NAMALWA (cell line): ENCODE data around the gene OR7C1.
"Not testable (repeated sequence)": the region's sequence is repeated elsewhere in the genome, so short reads cannot be mapped to it uniquely, and the experiment has no call there.

ENCODE experiments used
- DNase-seq: peaks from one replicate; pipeline ENCODE4 v3.0.0-alpha.2; 2015; ENCODE audit warnings: low spot score

The OR7C1 gene

DNA sequence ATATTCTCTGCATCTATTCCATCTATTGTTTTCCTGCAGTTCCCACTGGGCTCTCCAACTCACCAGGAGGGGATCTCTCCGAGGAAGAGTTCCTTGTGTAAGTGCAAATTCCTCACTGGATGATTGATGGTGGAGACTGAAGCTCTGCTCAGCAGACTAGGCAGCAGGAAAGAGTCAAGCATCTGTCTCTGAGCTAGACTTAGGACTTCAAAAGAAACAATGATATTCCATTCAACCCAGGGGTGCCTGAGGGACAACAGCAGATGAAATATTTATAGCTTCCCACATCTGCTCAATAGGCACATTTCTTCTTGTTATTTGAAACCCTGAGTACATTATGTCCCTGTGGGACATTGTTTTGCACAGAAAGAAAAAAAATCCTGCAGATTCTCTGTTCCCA, at the start of gene OR7C1, which contains the start of gene OR7A5:
OR7C1 (minus strand) TSS at position 175 of the 400 bp plus-strand sequence. CDS start 35,049 bp downstream, outside the sequence.
OR7A5 (minus strand) TSS at position 175 of the 400 bp plus-strand sequence. CDS start 6,944 bp downstream, outside the sequence.
- no peak for DNase-seq

DNA sequence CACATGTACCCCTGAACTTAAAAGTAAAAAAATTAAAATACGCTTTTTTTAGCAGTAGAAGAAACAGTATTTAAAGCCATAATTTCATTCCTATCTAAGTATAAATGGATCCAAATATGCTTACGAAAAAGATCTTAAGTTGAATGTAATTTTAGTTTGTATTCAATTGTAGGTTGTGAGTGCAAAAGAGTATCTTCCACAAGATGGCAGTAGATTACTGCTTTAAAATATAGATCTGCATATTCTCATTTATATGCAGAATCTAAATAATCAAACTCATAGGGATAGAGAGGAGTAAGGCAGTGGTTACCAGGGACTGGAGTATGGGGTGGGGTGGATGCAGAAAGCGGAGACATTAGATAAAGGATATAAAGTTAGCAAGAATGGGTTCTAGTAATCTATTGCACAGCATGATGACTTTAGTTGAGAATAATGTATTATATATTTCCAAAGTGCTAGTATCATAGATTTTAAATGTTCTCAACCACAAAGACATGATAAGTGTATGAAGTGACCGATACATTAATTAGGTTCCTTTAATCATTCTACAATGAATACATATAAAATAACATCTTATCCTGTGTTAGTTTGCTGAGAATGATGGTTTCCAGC, 36.7 kb upstream of the OR7C1 start:
- DNase-seq = peak; percentile 36

DNA sequence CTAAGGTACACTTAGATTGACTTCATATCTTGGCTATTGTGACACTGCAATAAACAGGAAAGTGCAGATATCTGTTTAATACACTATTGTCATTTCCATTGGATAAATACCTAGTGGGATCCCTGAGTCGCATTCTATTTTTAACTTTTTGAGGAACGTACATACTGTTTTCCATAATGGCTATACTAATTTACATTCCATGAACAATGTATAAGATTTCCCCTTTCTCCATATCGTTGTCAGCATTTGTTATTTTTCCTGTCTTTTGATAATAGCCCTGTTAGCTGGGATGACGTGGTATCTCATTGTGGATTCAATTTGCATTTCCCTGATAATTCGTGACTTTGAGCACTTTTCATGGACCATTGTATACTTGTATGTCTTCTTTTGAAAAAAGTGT, 33.5 kb upstream of the OR7C1 start:
- no peak for DNase-seq

DNA sequence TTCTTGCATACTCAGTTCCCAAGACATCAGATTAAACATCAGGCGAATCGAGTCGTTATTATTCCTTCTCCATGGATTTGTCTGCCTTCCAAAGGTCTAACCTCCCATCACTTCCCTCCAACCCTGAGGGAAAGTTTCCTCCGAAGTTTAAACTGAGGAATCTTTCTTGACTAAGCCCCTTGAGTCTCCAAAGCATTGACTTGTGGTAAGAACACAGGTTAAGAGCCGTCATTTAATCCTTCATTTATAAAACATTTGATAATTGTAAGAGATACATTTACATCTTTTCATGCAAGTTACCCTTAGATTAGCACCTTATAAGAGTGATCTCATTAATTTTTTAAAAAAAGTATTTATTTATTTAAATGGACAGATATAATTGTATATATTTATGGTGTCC, 13.8 kb upstream of the OR7C1 start, which contains the start of gene OR7A10:
OR7A10 (minus strand) TSS at position 101 of the 400 bp plus-strand sequence. CDS start 7,045 bp downstream, outside the sequence.
- no peak for DNase-seq

DNA sequence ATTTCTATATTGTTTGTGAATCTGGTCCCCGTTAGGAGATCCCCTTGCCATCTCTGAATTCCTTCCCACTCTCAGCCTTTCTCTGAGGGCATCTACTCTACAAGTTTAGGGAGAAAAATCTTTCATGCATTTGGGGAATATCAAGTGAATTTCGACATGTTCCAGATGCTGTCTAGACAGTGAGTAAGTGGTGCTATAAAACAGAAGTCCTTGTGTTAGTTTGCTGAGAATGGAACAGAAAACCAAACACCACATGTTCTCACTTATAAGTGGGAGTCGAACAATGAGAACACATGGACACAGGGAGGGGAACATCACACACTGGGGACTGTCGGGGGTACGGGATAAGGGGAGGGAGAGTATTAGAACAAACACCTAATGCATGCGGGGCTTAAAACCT, 8.6 kb upstream of the OR7C1 start:
- no peak for DNase-seq

DNA sequence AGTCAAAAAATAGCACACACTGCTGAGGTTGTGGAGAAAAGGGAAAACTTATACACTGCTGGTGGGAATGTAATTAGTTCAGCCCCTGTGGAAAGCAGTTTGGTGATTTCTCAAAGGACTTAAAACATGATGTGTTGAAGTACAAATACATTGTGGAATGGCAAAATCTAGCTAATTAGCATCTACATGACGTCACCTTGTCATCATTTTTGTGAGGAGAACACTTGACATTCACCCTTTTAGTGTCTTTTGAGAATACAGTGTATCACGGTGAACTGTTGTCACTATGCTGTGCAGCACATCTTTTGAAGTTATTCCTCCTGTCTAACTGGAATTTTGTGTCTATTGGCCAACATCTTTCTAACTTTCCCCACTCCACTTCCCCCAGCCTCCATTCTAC, 8.2 kb upstream of the OR7C1 start:
- no peak for DNase-seq

DNA sequence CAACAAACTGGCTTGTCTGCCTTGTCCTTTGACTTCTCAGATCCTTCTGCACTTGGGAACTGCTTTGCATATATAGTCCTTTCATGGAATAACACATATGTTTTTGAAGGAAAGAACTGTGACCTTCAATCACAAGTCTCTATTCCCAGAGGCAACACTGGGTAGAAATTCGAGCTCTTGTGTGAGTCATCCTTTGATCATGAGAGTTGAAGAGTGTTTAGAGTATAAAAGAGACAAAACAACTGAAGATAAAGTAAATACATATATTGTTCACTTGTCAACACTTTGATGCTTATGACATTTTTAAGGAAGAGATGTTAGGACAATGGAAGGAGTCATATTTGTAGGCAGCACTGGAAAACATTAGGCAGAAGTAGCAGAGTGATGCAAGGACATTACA, 5.2 kb upstream of the OR7C1 start:
- no peak for DNase-seq

DNA sequence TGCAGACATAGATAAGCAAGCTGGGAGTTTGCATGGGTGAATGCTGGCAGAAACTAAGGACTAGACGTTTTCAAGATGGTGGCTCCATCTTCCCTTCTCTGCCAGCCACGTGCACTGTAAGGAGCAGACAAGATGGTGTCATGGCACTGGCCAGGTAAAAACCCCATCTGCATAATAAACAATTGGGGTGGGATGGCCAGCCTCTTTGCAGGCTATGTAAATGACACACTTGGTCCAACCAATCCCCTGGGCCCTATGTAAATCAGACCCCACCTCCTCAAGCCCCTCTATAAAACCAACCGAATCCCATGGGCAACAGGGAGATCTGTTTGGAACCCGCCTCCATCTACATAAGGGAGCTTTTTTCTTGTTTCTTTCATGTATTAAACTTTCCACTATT, 2.4 kb upstream of the OR7C1 start:
- DNase-seq = no peak

DNA sequence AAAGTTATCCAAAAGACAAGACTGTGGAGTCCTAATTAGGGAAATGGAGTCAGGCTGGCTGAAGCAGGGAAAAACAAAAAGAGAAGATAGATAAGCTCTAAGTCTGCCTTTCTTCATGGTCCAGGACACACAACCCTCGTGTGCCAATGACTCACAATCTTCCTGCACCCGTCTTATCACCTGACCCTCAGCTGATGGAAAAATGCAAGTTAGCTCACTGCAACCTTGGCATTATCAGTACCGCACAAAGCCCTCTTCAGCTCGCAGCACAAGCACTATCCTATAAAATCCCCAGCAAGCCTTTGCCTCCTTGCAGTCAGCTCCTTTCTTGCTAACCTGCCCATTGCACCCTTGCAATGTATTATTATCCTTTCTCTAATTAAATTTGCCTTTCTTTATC, 4.3 kb downstream of the OR7C1 start:
- peak; percentile 9 for DNase-seq

DNA sequence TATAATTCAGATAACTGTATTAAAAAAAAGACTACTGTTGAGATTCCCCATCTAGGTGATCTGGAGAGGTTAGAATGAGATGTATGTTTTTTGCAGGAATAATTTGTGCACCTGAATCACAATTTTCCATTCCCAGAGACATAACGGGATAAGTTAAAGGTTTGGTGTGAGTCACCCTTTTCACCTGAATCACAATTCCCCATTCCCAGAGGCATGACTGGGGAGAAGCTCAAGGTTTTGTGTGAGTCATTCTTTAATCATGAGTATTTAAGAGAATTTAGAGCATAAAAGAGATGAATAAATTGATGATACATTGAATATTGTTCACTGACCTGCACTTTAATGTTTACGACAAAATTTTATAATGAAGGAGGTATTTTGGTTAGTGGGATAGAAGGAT, 9.0 kb downstream of the OR7C1 start:
- no peak for DNase-seq

DNA sequence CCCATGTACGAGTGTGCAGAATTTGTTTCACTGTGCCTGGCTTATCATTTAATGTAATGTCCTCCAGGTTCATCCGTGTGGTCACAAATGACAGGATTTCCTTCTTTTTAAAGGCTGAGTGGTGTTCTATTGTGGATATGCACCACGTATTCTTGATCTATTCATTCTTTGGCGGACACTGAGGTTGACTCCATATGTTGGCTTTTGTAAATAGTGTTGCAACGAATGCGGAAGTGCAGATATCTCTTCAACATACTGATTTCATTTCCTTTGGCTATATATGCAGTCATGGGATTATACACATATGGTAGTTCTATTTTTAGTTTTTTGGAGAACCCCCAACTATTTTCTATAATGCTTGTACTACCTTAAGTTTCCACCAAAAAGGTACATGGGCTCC, 13.0 kb downstream of the OR7C1 start:
- no peak for DNase-seq

DNA sequence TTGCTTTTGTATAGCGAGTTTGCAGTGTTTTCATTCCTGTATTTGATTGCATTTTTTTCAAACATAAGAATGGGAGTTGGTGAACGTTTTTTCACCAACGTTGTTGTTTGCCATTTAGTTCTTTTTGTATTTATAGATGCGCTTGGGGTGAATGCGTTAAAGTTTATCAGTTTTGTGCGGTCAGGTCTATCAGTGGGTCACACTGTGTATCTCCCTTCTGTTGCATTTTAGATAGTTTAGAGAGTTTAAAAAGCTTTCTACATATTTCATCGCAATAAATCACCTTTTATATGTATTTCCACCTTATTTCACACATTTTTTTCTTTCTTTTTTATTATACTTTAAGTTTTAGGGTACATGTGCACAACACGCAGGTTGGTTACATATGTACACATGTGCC, 16.4 kb downstream of the OR7C1 start:
- no peak for DNase-seq

DNA sequence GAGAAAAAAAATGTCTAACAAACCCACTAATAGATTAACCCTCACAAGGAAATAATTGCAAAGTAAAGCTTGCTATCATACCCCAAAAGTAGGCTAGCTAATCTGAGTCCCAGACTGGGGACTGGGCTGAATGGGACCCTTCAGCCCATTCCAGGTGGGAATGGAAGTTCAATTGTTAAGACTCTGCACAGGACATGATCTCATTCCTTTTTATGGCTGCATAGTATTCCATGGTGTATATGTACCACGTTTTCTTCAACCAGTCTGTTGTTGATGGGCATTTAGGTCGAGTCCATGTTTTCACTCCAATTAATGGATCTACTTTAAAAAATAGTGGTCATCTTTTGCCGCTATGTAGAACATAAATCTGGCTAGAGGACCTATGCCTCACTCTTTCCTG, 17.9 kb downstream of the OR7C1 start:
- DNase-seq = no peak

DNA sequence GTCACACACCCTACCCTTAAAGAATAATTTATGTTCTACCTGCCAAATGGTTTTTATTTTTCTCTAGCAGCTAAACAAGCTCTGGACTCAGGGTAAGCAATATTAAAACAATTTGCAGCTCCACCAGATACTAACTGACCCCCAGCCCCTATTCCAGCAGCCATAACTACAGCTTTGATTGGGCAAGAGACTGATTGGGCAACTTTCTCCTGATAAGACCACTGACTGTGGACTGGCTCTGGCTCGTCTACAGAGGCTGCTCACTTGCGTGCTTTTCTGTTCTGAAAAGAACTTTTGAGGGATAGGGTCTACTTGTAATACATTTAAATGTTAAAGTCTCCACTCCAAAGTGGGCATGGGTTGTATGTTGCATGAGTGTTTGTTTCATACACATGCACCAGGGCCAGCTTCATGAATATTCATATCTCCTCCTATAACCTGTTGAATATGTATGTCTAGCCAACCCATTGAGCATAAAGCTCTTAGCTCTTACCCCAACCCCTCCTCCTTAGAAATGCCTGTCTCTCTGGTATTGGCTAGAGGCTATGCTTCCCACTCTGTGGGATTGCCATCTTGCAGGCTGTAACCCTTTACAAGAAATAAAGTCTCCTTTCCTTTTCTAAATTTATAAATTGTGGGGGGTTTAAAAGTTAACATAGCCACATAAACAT, 19.9 kb downstream of the OR7C1 start:
- no peak for DNase-seq

DNA sequence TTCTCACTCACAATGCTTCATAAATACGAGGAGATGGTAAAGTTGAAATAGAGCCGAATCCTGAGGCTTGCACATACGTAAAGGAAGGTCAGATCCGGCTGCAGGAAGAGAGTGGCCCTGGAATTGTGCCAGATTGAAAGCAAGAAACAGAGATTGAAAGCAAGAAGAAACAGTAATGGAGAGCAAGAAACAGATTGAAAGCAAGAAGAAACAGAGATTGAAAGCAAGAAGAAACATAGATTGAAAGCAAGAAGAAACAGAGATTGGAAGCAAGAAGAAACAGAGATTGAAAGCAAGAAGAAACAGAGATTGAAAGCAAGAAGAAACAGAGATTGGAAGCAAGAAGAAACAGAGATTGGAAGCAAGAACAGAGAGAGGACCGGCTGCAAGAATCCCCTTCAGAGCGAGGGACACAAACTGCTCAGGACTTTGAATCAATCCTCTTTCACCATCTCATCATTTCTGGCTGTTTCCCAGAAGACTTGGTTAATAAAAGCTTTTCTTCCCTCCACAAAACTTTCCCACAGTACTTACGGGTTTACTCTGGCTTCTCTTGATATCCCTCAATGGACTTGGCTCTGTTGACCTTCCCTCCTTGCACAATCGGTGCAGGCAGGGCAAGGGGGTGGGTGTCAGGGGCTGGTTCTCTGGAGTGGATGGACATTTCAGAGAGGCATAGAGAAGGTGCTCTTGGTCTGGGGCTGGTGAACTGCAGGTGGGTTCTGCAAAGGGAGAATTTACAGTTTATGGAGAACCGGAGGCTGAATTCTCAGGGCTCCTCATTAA, 25.5 kb downstream of the OR7C1 start:
- no peak for DNase-seq

DNA sequence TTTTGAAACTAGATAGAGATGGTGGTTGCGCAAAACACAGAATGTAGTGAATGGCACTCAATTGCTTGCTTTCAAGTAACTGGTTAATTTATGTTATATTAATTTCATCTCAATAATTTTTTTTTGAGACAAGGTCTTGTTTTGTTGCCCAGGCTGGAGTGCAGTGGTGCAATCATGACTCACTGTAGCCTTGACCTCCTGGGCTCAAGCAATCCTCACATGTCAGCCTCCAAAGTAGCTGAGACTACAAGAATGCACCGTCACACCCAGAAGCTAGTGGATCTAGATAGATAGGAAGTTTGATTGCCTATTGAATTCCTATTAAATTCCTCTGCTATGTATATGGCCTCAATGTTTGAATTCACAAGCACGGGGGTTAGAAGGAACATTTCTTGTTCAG, 30.2 kb downstream of the OR7C1 start:
- DNase-seq = no peak

DNA sequence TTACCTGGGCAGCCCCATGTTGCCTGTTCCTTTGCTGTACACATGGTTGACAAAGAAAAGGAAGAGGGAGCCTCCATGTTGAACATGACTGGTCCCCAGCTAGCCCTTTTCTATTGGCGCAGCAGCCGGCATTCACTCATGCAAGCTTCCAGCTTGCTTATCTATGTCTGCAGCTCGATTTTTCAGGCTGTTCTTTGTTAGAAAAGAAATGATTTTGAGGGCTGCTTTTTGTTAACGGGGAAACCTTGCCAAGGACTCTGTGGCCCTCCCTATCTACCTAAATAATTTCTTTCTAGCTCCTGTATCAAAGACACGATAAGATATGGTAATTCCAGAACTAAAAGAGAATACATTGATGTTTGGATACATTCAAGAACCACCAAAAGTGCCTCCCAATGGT, 36.2 kb downstream of the OR7C1 start:
- no peak for DNase-seq

DNA sequence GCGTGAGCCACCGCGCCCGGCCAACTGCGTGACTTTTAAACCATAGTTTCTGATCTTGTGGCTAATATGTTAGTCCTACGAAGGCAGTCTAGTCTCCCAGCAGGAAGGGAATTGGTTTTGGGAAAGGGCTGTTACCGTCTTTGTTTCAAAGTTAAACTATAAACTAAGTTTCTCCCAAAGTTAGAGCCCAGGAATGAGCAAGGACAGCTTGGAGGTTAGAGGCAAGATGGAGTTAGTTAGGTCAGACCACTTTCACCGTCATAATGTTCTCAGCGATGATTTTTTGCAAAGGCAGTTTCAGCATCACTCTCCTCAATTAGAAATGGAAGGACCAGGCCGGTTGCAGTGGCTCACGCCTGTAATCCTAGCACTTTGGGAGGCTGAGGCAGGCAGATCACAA, 39.0 kb downstream of the OR7C1 start:
- DNase-seq = no peak

DNA sequence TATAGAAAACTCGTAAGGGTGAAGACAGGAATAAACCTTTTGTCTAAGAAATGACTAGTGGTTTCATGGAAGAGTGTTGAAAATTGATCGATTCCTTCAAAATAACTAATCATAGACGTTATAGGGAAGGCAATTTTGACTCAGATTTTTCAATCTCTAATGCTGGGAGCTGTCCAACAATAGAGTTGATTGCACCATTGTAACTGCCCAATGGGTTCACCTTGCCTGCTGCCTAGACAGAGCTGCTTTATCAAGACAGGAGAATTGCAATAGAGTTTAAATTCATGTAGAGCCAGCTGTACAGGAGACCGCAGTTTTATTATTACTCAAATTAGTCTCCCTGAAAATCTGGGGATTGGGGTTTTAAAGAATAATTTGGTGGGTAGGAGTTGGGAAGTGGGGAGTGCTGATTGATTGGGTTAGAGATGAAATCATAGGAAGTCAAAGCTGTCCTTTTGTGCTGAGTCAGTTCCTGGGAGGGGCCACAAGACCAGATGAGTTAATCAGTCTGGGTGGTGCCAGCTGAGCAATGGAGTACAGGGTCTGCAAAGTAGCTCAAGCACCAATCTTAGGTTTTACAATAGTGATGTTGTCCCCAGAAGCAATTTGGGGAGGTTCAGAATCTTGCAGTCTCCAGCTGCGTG, 39.8 kb downstream of the OR7C1 start:
- DNase-seq = no peak

DNA sequence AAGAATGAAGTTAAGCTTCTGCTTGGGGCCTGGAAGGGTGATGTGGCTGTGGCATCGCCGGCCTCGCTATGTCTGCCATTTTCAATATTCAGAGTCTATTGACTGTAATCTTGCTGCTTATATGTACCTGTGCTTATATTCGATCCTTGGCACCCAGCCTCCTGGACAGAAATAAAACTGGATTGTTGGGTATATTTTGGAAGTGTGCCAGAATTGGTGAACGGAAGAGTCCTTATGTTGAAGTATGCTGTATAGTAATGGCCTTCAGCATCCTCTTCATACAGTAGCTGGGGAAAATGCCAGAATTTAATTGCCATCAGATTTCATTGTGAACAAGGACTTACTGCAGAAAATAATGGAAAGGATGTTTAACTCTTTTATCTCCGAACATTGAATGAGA, 42.7 kb downstream of the OR7C1 start:
- not testable (repeated sequence) for DNase-seq

DNA sequence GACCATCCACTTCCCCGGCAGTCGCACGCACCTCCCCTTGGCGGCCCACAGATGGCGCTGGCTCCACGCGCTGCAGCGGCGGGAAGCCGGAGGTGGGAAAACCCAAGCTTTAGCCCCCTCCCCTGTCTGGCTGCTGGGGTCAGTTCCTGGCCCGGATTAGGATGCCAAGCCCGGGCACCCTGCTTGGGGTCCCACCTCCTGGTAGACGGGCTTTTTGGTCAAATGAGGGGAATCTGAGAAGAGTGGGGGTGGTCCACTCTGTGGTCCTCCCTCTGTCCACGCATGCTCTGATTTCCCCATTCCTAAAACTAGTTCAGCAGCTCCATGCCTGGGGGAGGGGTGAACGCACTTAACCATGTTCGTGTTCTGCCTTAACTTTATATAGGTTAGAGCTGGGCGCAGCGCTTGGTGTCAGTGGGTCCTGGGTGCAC, 48.5 kb downstream of the OR7C1 start:
- DNase-seq = peak; percentile 34

DNA sequence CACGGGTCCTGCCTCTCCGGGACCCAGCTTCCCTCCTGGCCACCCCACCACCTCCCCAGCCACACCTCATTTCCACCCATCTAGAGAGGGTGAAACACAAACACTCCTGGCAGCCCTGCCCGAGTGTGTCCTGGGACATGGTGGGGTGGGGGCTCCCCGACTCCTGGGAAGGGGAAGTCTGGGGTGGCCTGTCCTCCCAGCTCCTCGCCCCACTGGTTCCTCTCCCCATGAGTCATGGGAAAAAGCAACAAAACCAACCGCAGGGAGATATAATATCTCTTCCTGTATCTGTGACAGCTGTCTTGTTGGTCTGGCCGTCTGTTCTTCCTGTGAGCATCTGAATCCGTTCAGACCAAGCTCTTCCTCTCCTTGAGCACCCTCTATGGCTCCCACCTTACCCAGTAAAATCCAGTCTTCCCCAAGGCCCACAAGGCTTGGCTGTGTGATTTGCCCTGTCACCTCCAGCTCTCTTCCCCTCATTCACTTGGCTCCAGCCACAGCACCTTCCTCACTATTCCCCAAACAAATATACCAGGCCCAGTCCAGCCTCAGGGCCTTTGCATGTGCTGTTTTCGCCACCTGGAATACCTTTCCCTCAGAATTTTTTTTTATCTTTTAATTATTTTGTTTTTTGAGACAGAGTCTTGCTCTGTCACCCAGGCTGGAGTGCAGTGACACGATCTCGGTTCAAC, 49.7 kb downstream of the OR7C1 start:
- DNase-seq = not testable (repeated sequence)
